NCI-H748 treated with DMSO at 0.1 percent for 48 hours (cell line): ENCODE results near the gene ZSCAN1.
A peak's percentile ranks its signal among the peaks of the same experiment; 100 is the strongest.
"Not testable (repeated sequence)": the region's sequence is repeated elsewhere in the genome, so short reads cannot be mapped to it uniquely, and the experiment has no call there.

Source experiments
- DNase-seq: peaks from one replicate; lab custom pipeline; 2025; lab: John Stamatoyannopoulos, UW

ZSCAN1 gene

GRCh38 chr19:58033741-58034476, at the start of gene ZSCAN1:
ZSCAN1 (plus strand) TSS chr19:58034025; CDS start chr19:58037837, 3,812 bp downstream.
- peak; percentile 94 for DNase-seq

- no peak for DNase-seq
These were observed 41.0 kb upstream of the ZSCAN1 start for GRCh38 chr19:57992841-57993240.

GRCh38 chr19:58000677-58001076, 33.1 kb upstream of the ZSCAN1 start:
- no peak for DNase-seq

- no peak for DNase-seq
These were observed 31.9 kb upstream of the ZSCAN1 start for GRCh38 chr19:58001895-58002369.

GRCh38 chr19:58002384-58003173, 31.2 kb upstream of the ZSCAN1 start, which contains the start of gene ZNF606:
ZNF606 (minus strand) TSS chr19:58002820; CDS start chr19:58001319, 1,501 bp downstream.
- peak; percentile 64 for DNase-seq

- DNase-seq, result peak; percentile 34
These were observed 30.5 kb upstream of the ZSCAN1 start for GRCh38 chr19:58003174-58003828.

- no peak for DNase-seq
These were observed 26.5 kb upstream of the ZSCAN1 start for GRCh38 chr19:58007285-58007684.

GRCh38 chr19:58008877-58009276, 24.9 kb upstream of the ZSCAN1 start:
- DNase-seq, result not testable (repeated sequence)

GRCh38 chr19:58009301-58009665, 24.5 kb upstream of the ZSCAN1 start:
- no peak for DNase-seq

- DNase-seq, result peak; percentile 92
These were observed 24.0 kb upstream of the ZSCAN1 start for GRCh38 chr19:58009666-58010301.

GRCh38 chr19:58010507-58010906, 23.3 kb upstream of the ZSCAN1 start:
- DNase-seq, result no peak

GRCh38 chr19:58014141-58014540, 19.7 kb upstream of the ZSCAN1 start:
- DNase-seq, result no peak

- DNase-seq, result no peak
These were observed 13.7 kb upstream of the ZSCAN1 start for GRCh38 chr19:58020129-58020528.

- DNase-seq, result peak; percentile 91
These were observed 12.1 kb upstream of the ZSCAN1 start for GRCh38 chr19:58021541-58022282.

GRCh38 chr19:58022283-58022660, 11.6 kb upstream of the ZSCAN1 start:
- no peak for DNase-seq

GRCh38 chr19:58024661-58025060, 9.2 kb upstream of the ZSCAN1 start:
- no peak for DNase-seq

GRCh38 chr19:58034477-58034793, 610 bp downstream of the ZSCAN1 start:
- no peak for DNase-seq

- no peak for DNase-seq
These were observed 2.0 kb downstream of the ZSCAN1 start for GRCh38 chr19:58035863-58036262.

GRCh38 chr19:58037927-58038687, 4.3 kb downstream of the ZSCAN1 start:
- DNase-seq, result no peak

GRCh38 chr19:58038688-58039204, 4.9 kb downstream of the ZSCAN1 start:
- DNase-seq, result no peak
